ENCODE measurements around the gene SKIC8. TPM values are rescaled to one million over a fixed set of nuclear protein-coding genes. Genes with fewer than 3 reads are reported as not detected.
A peak's percentile ranks its signal among the peaks of the same experiment; 100 is the strongest.

Gene SKIC8
- total and polyA plus RNA-seq, 2 donors from 2014 or later: 48.5 to 87.4 TPM

GRCh38 chr15:78244101-78244500 is 55.3 kb downstream of the SKIC8 start:
- no peak overlapping the region for H3K4me3 ChIP-seq (ENCODE audit: low read length in 3 of 3)
- H3K4me1 ChIP-seq (ENCODE audit: control insufficient read depth in 2 of 3, insufficient read depth in 2 of 3, low read depth in 1 of 3, low read length in 3 of 3): peaks cover 0 to 14% (median 12%) of the 10 kb centered on the region in 3 donors
- TF ChIP-seq, protein P1, sequence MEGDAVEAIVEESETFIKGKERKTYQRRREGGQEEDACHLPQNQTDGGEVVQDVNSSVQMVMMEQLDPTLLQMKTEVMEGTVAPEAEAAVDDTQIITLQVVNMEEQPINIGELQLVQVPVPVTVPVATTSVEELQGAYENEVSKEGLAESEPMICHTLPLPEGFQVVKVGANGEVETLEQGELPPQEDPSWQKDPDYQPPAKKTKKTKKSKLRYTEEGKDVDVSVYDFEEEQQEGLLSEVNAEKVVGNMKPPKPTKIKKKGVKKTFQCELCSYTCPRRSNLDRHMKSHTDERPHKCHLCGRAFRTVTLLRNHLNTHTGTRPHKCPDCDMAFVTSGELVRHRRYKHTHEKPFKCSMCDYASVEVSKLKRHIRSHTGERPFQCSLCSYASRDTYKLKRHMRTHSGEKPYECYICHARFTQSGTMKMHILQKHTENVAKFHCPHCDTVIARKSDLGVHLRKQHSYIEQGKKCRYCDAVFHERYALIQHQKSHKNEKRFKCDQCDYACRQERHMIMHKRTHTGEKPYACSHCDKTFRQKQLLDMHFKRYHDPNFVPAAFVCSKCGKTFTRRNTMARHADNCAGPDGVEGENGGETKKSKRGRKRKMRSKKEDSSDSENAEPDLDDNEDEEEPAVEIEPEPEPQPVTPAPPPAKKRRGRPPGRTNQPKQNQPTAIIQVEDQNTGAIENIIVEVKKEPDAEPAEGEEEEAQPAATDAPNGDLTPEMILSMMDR (IDR thresholded peaks at IDR 0.05; ENCODE audit: borderline replicate concordance, extremely low read depth, insufficient read depth): no peak
- H3K27ac ChIP-seq (ENCODE audit: low read depth in 2 of 2, low read length in 2 of 2): peak overlapping the region; percentile 2 to 5
- H3K9ac ChIP-seq (ENCODE audit: low read length in 3 of 3): no peak overlapping the region
- intact Hi-C loops (cut with DNase I): loop anchor here (10.0 kb wide), 1 partner anchor 69 kb away; no protein-coding TSS in a partner anchor
- FAIRE-seq (no peak), DNase-seq (no peak)
- H3K36me3 ChIP-seq (ENCODE audit: control insufficient read depth in 2 of 3, insufficient read depth in 3 of 3, low read length in 3 of 3): no peaks in the 10 kb centered on the region
- no peaks in the 10 kb centered on the region for H3K27me3 ChIP-seq (ENCODE audit: control insufficient read depth, insufficient read depth, low read length)
- H3K9me3 ChIP-seq (ENCODE audit: control insufficient read depth in 2 of 3, insufficient read depth in 1 of 3, low read length in 3 of 3): no peaks in the 10 kb centered on the region

GRCh38 chr15:78243491-78243941 is 55.9 kb downstream of the SKIC8 start:
- FAIRE-seq (no peak), DNase-seq (peak; percentile 41 to 90 (median 56))
- TF ChIP-seq, protein P1 (IDR thresholded peaks at IDR 0.05; ENCODE audit: borderline replicate concordance, extremely low read depth, insufficient read depth): no peak
- H3K27ac ChIP-seq (ENCODE audit: low read depth in 2 of 2, low read length in 2 of 2): peak overlapping the region in 1 of 2 donors; percentile 2
- intact Hi-C loops (cut with DNase I): loop anchor here (10.0 kb wide), 1 partner anchor 69 kb away; no protein-coding TSS in a partner anchor
- no peak overlapping the region for H3K4me3 ChIP-seq (ENCODE audit: low read length in 3 of 3)
- H3K4me1 ChIP-seq (ENCODE audit: control insufficient read depth in 2 of 3, insufficient read depth in 2 of 3, low read depth in 1 of 3, low read length in 3 of 3): peaks cover 0 to 14% (median 12%) of the 10 kb centered on the region in 3 donors
- H3K9ac ChIP-seq (ENCODE audit: low read length in 3 of 3): peak overlapping the region in 1 of 3 donors; percentile 9
- no peaks in the 10 kb centered on the region for H3K27me3 ChIP-seq (ENCODE audit: control insufficient read depth, insufficient read depth, low read length)
- H3K36me3 ChIP-seq (ENCODE audit: control insufficient read depth in 2 of 3, insufficient read depth in 3 of 3, low read length in 3 of 3): no peaks in the 10 kb centered on the region
- H3K9me3 ChIP-seq (ENCODE audit: control insufficient read depth in 2 of 3, insufficient read depth in 1 of 3, low read length in 3 of 3): no peaks in the 10 kb centered on the region

GRCh38 chr15:78243058-78243457 is 56.4 kb downstream of the SKIC8 start:
- Histone ChIP-seq H3K4me1 (ENCODE audit: control insufficient read depth in 2 of 3, insufficient read depth in 2 of 3, low read depth in 1 of 3, low read length in 3 of 3) (peaks cover 0 to 14% (median 12%) of the 10 kb centered on the region in 3 donors), H3K4me3 (ENCODE audit: low read length in 3 of 3) (no peak overlapping the region), H3K9ac (ENCODE audit: low read length in 3 of 3) (peak overlapping the region in 1 of 3 donors; percentile 9), H3K9me3 (ENCODE audit: control insufficient read depth in 2 of 3, insufficient read depth in 1 of 3, low read length in 3 of 3) (no peaks in the 10 kb centered on the region), H3K36me3 (ENCODE audit: control insufficient read depth in 2 of 3, insufficient read depth in 3 of 3, low read length in 3 of 3) (no peaks in the 10 kb centered on the region), H3K27ac (ENCODE audit: low read depth in 2 of 2, low read length in 2 of 2) (no peak overlapping the region), H3K27me3 (ENCODE audit: control insufficient read depth, insufficient read depth, low read length) (no peaks in the 10 kb centered on the region)
- DNase-seq (no peak), FAIRE-seq (no peak)
- intact Hi-C loops (cut with DNase I): loop anchor here (10.0 kb wide), 1 partner anchor 68 kb away; no protein-coding TSS in a partner anchor
- TF ChIP-seq, protein P1 (IDR thresholded peaks at IDR 0.05; ENCODE audit: borderline replicate concordance, extremely low read depth, insufficient read depth): no peak
